Nephron progenitor cell (in vitro differentiated cells): ENCODE measurements around the gene PTTG1IP2.

Experiments used
- DNase-seq: peaks from one replicate; pipeline ENCODE4 v3.0.0; 2021
- H3K27ac Mint-ChIP-seq: 2 replicates; pipeline ENCODE4 v1.8.0; 2021; ENCODE audit warnings: mild to moderate bottlenecking, moderate library complexity, mixed read lengths
- H3K27me3 Mint-ChIP-seq: 2 replicates; pipeline ENCODE4 v1.8.0; 2021; ENCODE audit warnings: mild to moderate bottlenecking, low read depth, mixed read lengths; ENCODE audit not compliant: poor library complexity
- H3K36me3 Mint-ChIP-seq: 2 replicates; pipeline ENCODE4 v1.8.0; 2021; ENCODE audit warnings: low read depth, mixed read lengths
- H3K4me1 Mint-ChIP-seq: 2 replicates; pipeline ENCODE4 v1.8.0; 2021; ENCODE audit warnings: mixed read lengths
- H3K4me3 Mint-ChIP-seq: 2 replicates; pipeline ENCODE4 v1.8.0; 2021; ENCODE audit warnings: mild to moderate bottlenecking, moderate library complexity, mixed read lengths
- H3K9me3 Mint-ChIP-seq: 2 replicates; pipeline ENCODE4 v1.8.0; 2021; ENCODE audit warnings: mild to moderate bottlenecking, moderate library complexity, mixed read lengths
- TF ChIP-seq, protein P1 (sequence below): fragments of 200-600 bp; sonication (generic); IDR thresholded peaks from 2 replicates; pipeline ENCODE4 v1.5.0; 2021; ENCODE audit warnings: antibody characterized with exemption

The PTTG1IP2 gene

DNA sequence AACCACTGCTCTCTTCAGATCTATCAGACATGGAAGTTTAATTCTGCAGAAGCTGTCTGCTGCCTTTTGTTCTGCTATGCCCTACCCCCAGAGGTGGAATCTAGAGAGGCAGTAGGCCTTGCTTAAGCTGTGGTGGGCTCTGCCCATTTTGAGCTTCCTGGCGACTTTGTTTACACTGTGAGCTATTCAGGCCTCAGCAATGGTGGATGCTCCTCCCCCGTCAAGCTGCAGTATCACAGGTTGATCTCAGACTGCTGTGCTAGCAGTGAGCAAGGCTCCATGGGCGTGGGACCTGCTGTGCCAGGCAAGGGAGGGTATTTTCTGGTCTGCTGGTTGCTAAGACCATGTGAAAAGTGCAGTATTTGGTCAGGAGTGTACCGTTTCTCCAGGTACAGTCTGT lies 81.6 kb downstream of the PTTG1IP2 start:
- no peak overlapping the region for H3K4me3 Mint-ChIP-seq
- peaks cover 1% of the 10 kb centered on the region for H3K27me3 Mint-ChIP-seq
- H3K9me3 Mint-ChIP-seq = no peaks in the 10 kb centered on the region
- H3K36me3 Mint-ChIP-seq = no peaks in the 10 kb centered on the region
- TF ChIP-seq, protein P1, sequence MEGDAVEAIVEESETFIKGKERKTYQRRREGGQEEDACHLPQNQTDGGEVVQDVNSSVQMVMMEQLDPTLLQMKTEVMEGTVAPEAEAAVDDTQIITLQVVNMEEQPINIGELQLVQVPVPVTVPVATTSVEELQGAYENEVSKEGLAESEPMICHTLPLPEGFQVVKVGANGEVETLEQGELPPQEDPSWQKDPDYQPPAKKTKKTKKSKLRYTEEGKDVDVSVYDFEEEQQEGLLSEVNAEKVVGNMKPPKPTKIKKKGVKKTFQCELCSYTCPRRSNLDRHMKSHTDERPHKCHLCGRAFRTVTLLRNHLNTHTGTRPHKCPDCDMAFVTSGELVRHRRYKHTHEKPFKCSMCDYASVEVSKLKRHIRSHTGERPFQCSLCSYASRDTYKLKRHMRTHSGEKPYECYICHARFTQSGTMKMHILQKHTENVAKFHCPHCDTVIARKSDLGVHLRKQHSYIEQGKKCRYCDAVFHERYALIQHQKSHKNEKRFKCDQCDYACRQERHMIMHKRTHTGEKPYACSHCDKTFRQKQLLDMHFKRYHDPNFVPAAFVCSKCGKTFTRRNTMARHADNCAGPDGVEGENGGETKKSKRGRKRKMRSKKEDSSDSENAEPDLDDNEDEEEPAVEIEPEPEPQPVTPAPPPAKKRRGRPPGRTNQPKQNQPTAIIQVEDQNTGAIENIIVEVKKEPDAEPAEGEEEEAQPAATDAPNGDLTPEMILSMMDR = no peak
- no peaks in the 10 kb centered on the region for H3K4me1 Mint-ChIP-seq
- no peak for DNase-seq
- no peak overlapping the region for H3K27ac Mint-ChIP-seq

DNA sequence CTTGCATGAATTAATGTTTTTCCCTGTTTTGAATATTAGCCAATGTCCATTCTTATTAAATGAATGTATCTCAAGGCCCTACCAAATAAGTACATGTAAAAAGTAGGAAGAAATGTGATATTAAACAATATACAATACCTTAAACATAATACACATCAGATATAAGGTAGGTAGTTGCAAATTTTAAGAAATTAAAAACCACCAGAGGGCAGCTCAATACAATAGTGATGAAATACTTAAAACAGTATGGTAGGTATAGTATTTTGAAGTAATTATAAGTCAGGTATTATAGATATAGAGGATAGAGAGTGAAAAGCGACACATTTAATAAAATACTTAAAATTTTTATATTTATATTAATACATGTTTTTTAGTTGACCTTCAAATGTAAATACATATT lies 83.1 kb downstream of the PTTG1IP2 start:
- Mint-ChIP-seq H3K4me3 (no peak overlapping the region), H3K36me3 (no peaks in the 10 kb centered on the region), H3K4me1 (no peaks in the 10 kb centered on the region), H3K27me3 (peaks cover 4% of the 10 kb centered on the region), H3K9me3 (no peaks in the 10 kb centered on the region), H3K27ac (no peak overlapping the region)
- TF ChIP-seq, protein P1 = no peak
- no peak for DNase-seq

DNA sequence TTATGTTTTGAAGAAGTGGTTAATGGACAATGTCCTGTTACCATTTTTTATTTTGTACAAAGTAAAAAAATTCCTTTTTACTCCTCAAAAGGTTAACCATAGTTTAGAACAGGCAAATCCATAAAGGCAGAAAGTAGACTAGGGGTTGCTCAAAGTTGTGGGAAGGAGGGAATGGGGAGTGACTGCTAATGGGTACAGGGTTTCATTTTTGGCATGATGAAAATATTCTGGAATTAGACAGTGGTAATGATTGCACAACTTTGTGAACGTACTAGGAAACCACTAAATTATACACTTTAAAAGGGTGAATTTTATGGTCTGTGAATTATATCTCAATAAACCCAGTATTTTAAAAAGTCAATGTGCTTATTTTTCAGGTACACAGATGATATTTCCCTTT lies 91.3 kb downstream of the PTTG1IP2 start:
- no peaks in the 10 kb centered on the region for H3K36me3 Mint-ChIP-seq
- H3K4me1 Mint-ChIP-seq = no peaks in the 10 kb centered on the region
- no peak overlapping the region for H3K27ac Mint-ChIP-seq
- peaks cover 6% of the 10 kb centered on the region for H3K27me3 Mint-ChIP-seq
- TF ChIP-seq, protein P1 = no peak
- no peaks in the 10 kb centered on the region for H3K9me3 Mint-ChIP-seq
- no peak for DNase-seq
- H3K4me3 Mint-ChIP-seq = no peak overlapping the region
